ENCODE results near the gene SLX4IP. TPM values are rescaled to one million over a fixed set of nuclear protein-coding genes. Genes with fewer than 3 reads are reported as not detected.

SLX4IP gene
- total RNA-seq, 2 donors from 2014 or later = 4.7 to 5.8 TPM

- Histone ChIP-seq H3K27ac (peak overlapping the region; percentile 98 to 100), H3K36me3 (peaks cover 55% of the 10 kb centered on the region)
- TF ChIP-seq CTCF (IDR thresholded peaks at IDR 0.05) = no peak
Measured at GRCh38 chr20:10651227-10651990, 216.3 kb downstream of the SLX4IP start.

GRCh38 chr20:10652185-10652584, 217.1 kb downstream of the SLX4IP start:
- peaks cover 60 to 97% of the 10 kb centered on the region in 2 donors for H3K4me1 ChIP-seq (ENCODE audit: control insufficient read depth in 1 of 2, low read depth in 2 of 2)
- no peak for TF ChIP-seq CTCF (IDR thresholded peaks at IDR 0.05)
- peak overlapping the region; percentile 98 to 100 for H3K27ac ChIP-seq
- H3K4me3 ChIP-seq = peak overlapping the region; percentile 58
- ATAC-seq (ENCODE audit: insufficient number of reproducible peaks, low FRiP score, low read depth) = no peak
- no peak for DNase-seq (ENCODE audit: low spot score)
- peaks cover 51% of the 10 kb centered on the region for H3K36me3 ChIP-seq
- H3K27me3 ChIP-seq (replicated peaks; ENCODE audit: insufficient read depth) = no peaks in the 10 kb centered on the region
- no peaks in the 10 kb centered on the region for H3K9me3 ChIP-seq

More at GRCh38 chr20:10651227-10651990, 216.3 kb downstream of the SLX4IP start:
- DNase-seq (ENCODE audit: low spot score) (no peak), ATAC-seq (ENCODE audit: insufficient number of reproducible peaks, low FRiP score, low read depth) (no peak)
- H3K27me3 ChIP-seq (replicated peaks; ENCODE audit: insufficient read depth) = no peaks in the 10 kb centered on the region
- H3K4me1 ChIP-seq (ENCODE audit: control insufficient read depth in 1 of 2, low read depth in 2 of 2) = peaks cover 58 to 97% of the 10 kb centered on the region in 2 donors
- no peaks in the 10 kb centered on the region for H3K9me3 ChIP-seq
- H3K4me3 ChIP-seq = no peak overlapping the region

- peaks cover 46% of the 10 kb centered on the region for H3K36me3 ChIP-seq
- ATAC-seq (ENCODE audit: insufficient number of reproducible peaks, low FRiP score, low read depth) (peak; percentile 19), DNase-seq (ENCODE audit: low spot score) (no peak)
- peaks cover 62 to 97% of the 10 kb centered on the region in 2 donors for H3K4me1 ChIP-seq (ENCODE audit: control insufficient read depth in 1 of 2, low read depth in 2 of 2)
- H3K4me3 ChIP-seq = peak overlapping the region; percentile 58
- no peak for TF ChIP-seq CTCF (IDR thresholded peaks at IDR 0.05)
- H3K27me3 ChIP-seq (replicated peaks; ENCODE audit: insufficient read depth) = no peaks in the 10 kb centered on the region
- peak overlapping the region; percentile 98 to 100 for H3K27ac ChIP-seq
- H3K9me3 ChIP-seq = no peaks in the 10 kb centered on the region
Measured at GRCh38 chr20:10652660-10653261, 217.7 kb downstream of the SLX4IP start.

- Histone ChIP-seq H3K4me3 (peak overlapping the region; percentile 58), H3K4me1 (ENCODE audit: control insufficient read depth in 1 of 2, low read depth in 2 of 2) (peaks cover 64 to 97% of the 10 kb centered on the region in 2 donors), H3K36me3 (peaks cover 37% of the 10 kb centered on the region), H3K27ac (peak overlapping the region; percentile 98 to 100), H3K27me3 (replicated peaks; ENCODE audit: insufficient read depth) (no peaks in the 10 kb centered on the region), H3K9me3 (no peaks in the 10 kb centered on the region)
- DNase-seq (ENCODE audit: low spot score) = no peak
- no peak for ATAC-seq (ENCODE audit: insufficient number of reproducible peaks, low FRiP score, low read depth)
- TF ChIP-seq CTCF (IDR thresholded peaks at IDR 0.05) = no peak
Measured at GRCh38 chr20:10653599-10654249, 218.6 kb downstream of the SLX4IP start.

GRCh38 chr20:10654250-10654610, 219.1 kb downstream of the SLX4IP start:
- no peaks in the 10 kb centered on the region for H3K27me3 ChIP-seq (replicated peaks; ENCODE audit: insufficient read depth)
- DNase-seq (ENCODE audit: low spot score) = no peak
- H3K36me3 ChIP-seq = peaks cover 33% of the 10 kb centered on the region
- no peaks in the 10 kb centered on the region for H3K9me3 ChIP-seq
- peaks cover 60 to 97% of the 10 kb centered on the region in 2 donors for H3K4me1 ChIP-seq (ENCODE audit: control insufficient read depth in 1 of 2, low read depth in 2 of 2)
- TF ChIP-seq CTCF (IDR thresholded peaks at IDR 0.05) = no peak
- H3K27ac ChIP-seq = peak overlapping the region; percentile 98 to 100
- H3K4me3 ChIP-seq = peak overlapping the region; percentile 58
- no peak for ATAC-seq (ENCODE audit: insufficient number of reproducible peaks, low FRiP score, low read depth)
